NCI-H82 treated with DMSO at 0.1 percent for 48 hours (cell line): Measurements from ENCODE around the gene KLHL33.

Source experiments
- DNase-seq: peaks from one replicate; lab custom pipeline; 2025; ENCODE audit not compliant: unreplicated experiment; lab: John Stamatoyannopoulos, UW

KLHL33 gene

GRCh38 chr14:20376071-20376588 lies 59.8 kb downstream of the KLHL33 start:
- DNase-seq = no peak
